Hepatocyte (in vitro differentiated cells): ENCODE results near the gene ZBTB32. TPM values are rescaled to one million over a fixed set of nuclear protein-coding genes. Genes with fewer than 3 reads are reported as not detected.
A peak's percentile ranks its signal among the peaks of the same experiment; 100 is the strongest.

ENCODE experiments used
- DNase-seq: peaks from one replicate; pipeline ENCODE4 v3.0.0-alpha.2; 2016; ENCODE audit warnings: low spot score
- H2AFZ ChIP-seq: fragments of 200-600 bp; sonication (generic); 2 replicates; pipeline ENCODE4 v1.6.0; 2016; ENCODE audit warnings: antibody characterized with exemption, mild to moderate bottlenecking
- H3K27ac ChIP-seq: fragments of 200-600 bp; sonication (generic); 2 replicates; pipeline ENCODE4 v1.5.1; 2016; ENCODE audit warnings: mild to moderate bottlenecking
- H3K27me3 ChIP-seq: fragments of 200-600 bp; sonication (generic); 2 replicates; pipeline ENCODE4 v1.6.1; 2016
- H3K36me3 ChIP-seq: fragments of 200-600 bp; sonication (generic); replicated peaks from 2 replicates; pipeline ENCODE4 v1.5.1; 2016; ENCODE audit warnings: low read depth; ENCODE audit not compliant: insufficient read depth
- H3K4me1 ChIP-seq: fragments of 200-600 bp; sonication (generic); 2 replicates; pipeline ENCODE4 v1.5.1; 2016; ENCODE audit warnings: mild to moderate bottlenecking, moderate library complexity; ENCODE audit not compliant: insufficient read depth
- H3K4me2 ChIP-seq: fragments of 200-600 bp; sonication (generic); 2 replicates; pipeline ENCODE4 v1.6.0; 2016
- H3K4me3 ChIP-seq: fragments of 200-600 bp; sonication (generic); 2 replicates; pipeline ENCODE4 v1.5.1; 2016; ENCODE audit warnings: mild to moderate bottlenecking
- H3K79me2 ChIP-seq: fragments of 200-600 bp; sonication (generic); 2 replicates; pipeline ENCODE4 v1.6.0; 2017; ENCODE audit warnings: mild to moderate bottlenecking
- H3K9me2 ChIP-seq: fragments of 200-600 bp; sonication (generic); replicated peaks from 2 replicates; pipeline ENCODE4 v1.6.0; 2017; ENCODE audit warnings: mild to moderate bottlenecking; ENCODE audit not compliant: insufficient read depth
- H3K9me3 ChIP-seq: fragments of 200-600 bp; sonication (generic); 2 replicates; pipeline ENCODE4 v1.5.1; 2016; ENCODE audit warnings: low read depth, mild to moderate bottlenecking
- H4K20me1 ChIP-seq: fragments of 200-600 bp; sonication (generic); 2 replicates; pipeline ENCODE4 v1.6.0; 2016; ENCODE audit warnings: mild to moderate bottlenecking; ENCODE audit not compliant: insufficient read depth, poor library complexity, severe bottlenecking
- CTCF ChIP-seq: fragments of 200-600 bp; sonication (generic); IDR thresholded peaks from 2 replicates; pipeline ENCODE4 v1.5.1; 2016; ENCODE audit warnings: antibody characterized with exemption, mild to moderate bottlenecking; ENCODE audit not compliant: poor library complexity
- EZH2 ChIP-seq: fragments of 200-600 bp; sonication (generic); IDR thresholded peaks from 2 replicates; pipeline ENCODE4 v1.6.1; 2016; ENCODE audit warnings: antibody characterized with exemption, mild to moderate bottlenecking, borderline replicate concordance
- EZH2phosphoT487 ChIP-seq: fragments of 200-600 bp; sonication (generic); IDR thresholded peaks from one replicate; pipeline ENCODE4 v1.6.1; 2018; ENCODE audit warnings: antibody characterized with exemption, mild to moderate bottlenecking, low read depth, moderate library complexity; ENCODE audit not compliant: unreplicated experiment, severe bottlenecking
- WGBS: methylation state at CpG from one replicate; pipeline ENCODE4 v1.1.6; 2016; ENCODE audit warnings: low lambda C conversion rate; ENCODE audit errors: missing lambda C conversion rate; 5-methylcytosine and 5-hydroxymethylcytosine counted together
- polyA plus RNA-seq: library from polyadenylated mRNA; unstranded; fragments of >200 nt; fragmentation: Nextera tagmentation; extraction: Ambion mirVana; gene quantifications from 2 replicates; pipeline ENCODE4 v1.2.1, GENCODE V29; 2016
- total RNA-seq: library from RNA; depleted of rRNA; stranded (reverse); fragments of >200 nt; gene quantifications from 2 replicates; pipeline ENCODE4 v1.2.3, GENCODE V29; 2014

Gene ZBTB32
- total and polyA plus RNA-seq, 2 experiments from 2014 or later, result 0.11 TPM; not detected in 1

GRCh38 chr19:35714601-35715354 lies 10.4 kb downstream of the ZBTB32 start:
- Histone ChIP-seq H3K27me3 (no peaks in the 10 kb centered on the region), H3K79me2 (peaks cover 24% of the 10 kb centered on the region), H3K36me3 (no peaks in the 10 kb centered on the region), H3K4me1 (peaks cover 15% of the 10 kb centered on the region), H3K4me2 (no peak overlapping the region), H3K4me3 (no peak overlapping the region), H3K9me2 (no peaks in the 10 kb centered on the region), H2AFZ (no peak overlapping the region), H3K27ac (no peak overlapping the region), H4K20me1 (peaks cover 12% of the 10 kb centered on the region), H3K9me3 (no peaks in the 10 kb centered on the region)
- TF ChIP-seq EZH2 (no peak), EZH2phosphoT487 (no peak), CTCF (no peak)
- DNase-seq, result no peak
- 76% methylated on average over 14 of the region's 14 CpGs for WGBS

GRCh38 chr19:35715355-35715809 lies 11.0 kb downstream of the ZBTB32 start:
- Histone ChIP-seq H3K9me3 (no peaks in the 10 kb centered on the region), H3K4me1 (peaks cover 15% of the 10 kb centered on the region), H3K4me2 (peak overlapping the region; percentile 89), H2AFZ (no peak overlapping the region), H4K20me1 (peaks cover 17% of the 10 kb centered on the region), H3K36me3 (no peaks in the 10 kb centered on the region), H3K9me2 (no peaks in the 10 kb centered on the region), H3K27ac (no peak overlapping the region), H3K79me2 (peaks cover 30% of the 10 kb centered on the region), H3K27me3 (no peaks in the 10 kb centered on the region), H3K4me3 (peak overlapping the region; percentile 43)
- TF ChIP-seq CTCF (no peak), EZH2phosphoT487 (no peak), EZH2 (no peak)
- no peak for DNase-seq
- 85% methylated on average over 7 of the region's 7 CpGs for WGBS

- Histone ChIP-seq H3K36me3 (no peaks in the 10 kb centered on the region), H3K4me3 (peak overlapping the region; percentile 43), H4K20me1 (peaks cover 18% of the 10 kb centered on the region), H3K4me2 (peak overlapping the region; percentile 89), H2AFZ (peak overlapping the region; percentile 81), H3K4me1 (peaks cover 15% of the 10 kb centered on the region), H3K27me3 (no peaks in the 10 kb centered on the region), H3K9me3 (no peaks in the 10 kb centered on the region), H3K9me2 (no peaks in the 10 kb centered on the region), H3K27ac (peak overlapping the region; percentile 89), H3K79me2 (peaks cover 38% of the 10 kb centered on the region)
- peak; percentile 80 for DNase-seq
- 4% methylated on average over 44 of the region's 52 CpGs for WGBS
- no peak for TF ChIP-seq EZH2phosphoT487
- no peak for TF ChIP-seq CTCF
- no peak for TF ChIP-seq EZH2
Measured at GRCh38 chr19:35715981-35716800, 11.8 kb downstream of the ZBTB32 start.
